A549 (cell line): ENCODE measurements around the gene OSCP1. TPM values are rescaled to one million over a fixed set of nuclear protein-coding genes. Genes with fewer than 3 reads are reported as not detected.

ENCODE experiments used
- ATAC-seq, 2 experiments: fragments of 200-7000 bp in 1 of 2; fragments of >200 bp in 1 of 2; cut with Nextera tagmentation in 1 of 2; cut with Tn5 transposase in 1 of 2; 3 replicates each; pipeline versions ENCODE4 v1.8.0 to v1.9.1; 2018 to 2020; ENCODE audit warnings: mild to moderate bottlenecking in 1 of 2, moderate library complexity in 1 of 2
- CTCF ChIA-PET: fragments of 300-600 bp; sonication (Branson Sonifier 250); formaldehyde crosslinking; extraction: SDS; loops from one replicate; lab custom pipeline; 2021; ENCODE audit warnings: antibody characterized with exemption, inconsistent platforms; lab: Yijun Ruan, JAX
- POLR2A ChIA-PET: fragments of 350-600 bp; formaldehyde crosslinking; extraction: SDS; loops from one replicate; lab custom pipeline; 2021; ENCODE audit warnings: antibody characterized with exemption, inconsistent platforms; lab: Yijun Ruan, JAX
- DNase-seq, 2 experiments: peaks; one replicate each; pipeline versions ENCODE4 v3.0.0 to v3.0.0-alpha.2; 2011 to 2016; ENCODE audit warnings: low read depth in 1 of 2, low spot score in 1 of 2
- FAIRE-seq: peaks from 2 replicates; lab custom pipeline; 2011; peaks lifted over from hg19 to GRCh38; lab: Jason Lieb, UNC
- H3K27ac ChIP-seq, 2 experiments: fragments of >200 bp; sonication (Bioruptor Twin); formaldehyde crosslinking; 3 replicates each; pipeline ENCODE4 v1.5.1; 2016 to 2017
- H3K4me1 ChIP-seq: fragments of >200 bp; sonication (Bioruptor Twin); formaldehyde crosslinking; 3 replicates; pipeline ENCODE4 v1.6.1; 2016
- H3K4me2 ChIP-seq: fragments of >200 bp; sonication (Bioruptor Twin); formaldehyde crosslinking; 3 replicates; pipeline ENCODE4 v1.6.1; 2016
- H3K4me3 ChIP-seq: fragments of >200 bp; sonication (Bioruptor Twin); formaldehyde crosslinking; 3 replicates; pipeline ENCODE4 v1.5.1; 2016
- H3K9me3 ChIP-seq: fragments of >200 bp; sonication (Bioruptor Twin); formaldehyde crosslinking; 3 replicates; pipeline ENCODE4 v1.6.1; 2016
- CBX2 ChIP-seq: fragments of 200-600 bp; sonication (generic); IDR thresholded peaks from 2 replicates; pipeline ENCODE4 v1.6.1; 2016; ENCODE audit warnings: low read depth, mild to moderate bottlenecking, borderline replicate concordance
- CBX8 ChIP-seq: fragments of 200-600 bp; sonication (generic); IDR thresholded peaks from 2 replicates; pipeline ENCODE4 v1.6.1; 2016
- EHMT2 ChIP-seq: fragments of 200-600 bp; sonication (generic); IDR thresholded peaks from 2 replicates; pipeline ENCODE4 v1.6.1; 2016; ENCODE audit warnings: antibody characterized with exemption, low read depth, mild to moderate bottlenecking, moderate library complexity
- ESRRA ChIP-seq: fragments of 150-350 bp; IDR thresholded peaks from 2 replicates; pipeline ENCODE4 v1.6.1; 2014; ENCODE audit warnings: mild to moderate bottlenecking, low read length, borderline replicate concordance
- FOSB ChIP-seq: fragments of 250-450 bp; sonication (Bioruptor Pico); IDR thresholded peaks from 2 replicates; pipeline ENCODE4 v1.5.0; 2020; ENCODE audit warnings: mild to moderate bottlenecking, moderate library complexity
- GATA3 ChIP-seq: IDR thresholded peaks from 2 replicates; pipeline ENCODE4 v1.6.1; 2012; ENCODE audit warnings: borderline replicate concordance
- HOXA7 ChIP-seq: fragments of 250-450 bp; sonication (Bioruptor Pico); IDR thresholded peaks from 2 replicates; pipeline ENCODE4 v1.5.0; 2020; ENCODE audit warnings: mild to moderate bottlenecking, moderate library complexity
- HOXB5 ChIP-seq: fragments of 250-450 bp; sonication (Bioruptor Pico); IDR thresholded peaks from 2 replicates; pipeline ENCODE4 v1.5.0; 2020; ENCODE audit warnings: mild to moderate bottlenecking, moderate library complexity
- JUN ChIP-seq, 2 experiments: fragments of >200 bp; sonication (Bioruptor Twin); formaldehyde crosslinking; IDR thresholded peaks; 2 replicates in 1 of 2; 3 replicates in 1 of 2; pipeline ENCODE4 v1.6.1; 2016 to 2017
- JUNB ChIP-seq: fragments of >200 bp; sonication (Bioruptor Twin); formaldehyde crosslinking; IDR thresholded peaks from 2 replicates; pipeline ENCODE4 v1.6.1; 2016
- MAFK ChIP-seq: fragments of 450-650 bp; IDR thresholded peaks from 2 replicates; pipeline ENCODE4 v1.6.1; 2014; ENCODE audit not compliant: partially characterized antibody
- MAZ ChIP-seq: fragments of 150-350 bp; IDR thresholded peaks from 2 replicates; pipeline ENCODE4 v1.6.1; 2014; ENCODE audit warnings: antibody characterized with exemption, low read depth, low read length, borderline replicate concordance
- NFE2L2 ChIP-seq: fragments of 150-350 bp; conservative IDR thresholded peaks from 2 replicates; pipeline ENCODE4 v1.6.1; 2014; ENCODE audit warnings: low read length
- NR3C1 ChIP-seq: fragments of >200 bp; sonication (Bioruptor Twin); formaldehyde crosslinking; IDR thresholded peaks from 3 replicates; pipeline ENCODE4 v1.6.1; 2017
- POLR2A ChIP-seq: IDR thresholded peaks from 2 replicates; pipeline ENCODE4 v1.6.1; 2012; ENCODE audit warnings: mild to moderate bottlenecking, low read length
- POLR2AphosphoS2 ChIP-seq: conservative IDR thresholded peaks from 2 replicates; pipeline ENCODE4 v1.6.1; 2012; ENCODE audit warnings: low read length, improper control_type of control experiment, inconsistent platforms
- RARB ChIP-seq: fragments of 250-450 bp; sonication (Bioruptor Pico); IDR thresholded peaks from 2 replicates; pipeline ENCODE4 v1.8.0; 2021; ENCODE audit warnings: mild to moderate bottlenecking, moderate library complexity
- REST ChIP-seq: fragments of 200-600 bp; sonication (generic); IDR thresholded peaks from 2 replicates; pipeline ENCODE4 v1.6.1; 2016; ENCODE audit warnings: antibody characterized with exemption, mild to moderate bottlenecking, moderate library complexity
- SREBF2 ChIP-seq: fragments of 450-650 bp; IDR thresholded peaks from 2 replicates; pipeline ENCODE4 v1.6.1; 2014; ENCODE audit warnings: mild to moderate bottlenecking, moderate library complexity
- TFCP2L1 ChIP-seq: fragments of 250-450 bp; sonication (Bioruptor Pico); IDR thresholded peaks from 2 replicates; pipeline ENCODE4 v1.5.0; 2021; ENCODE audit warnings: mild to moderate bottlenecking
- TP53 ChIP-seq: fragments of 250-450 bp; sonication (Bioruptor Pico); IDR thresholded peaks from 2 replicates; pipeline ENCODE4 v1.5.0; 2021; ENCODE audit warnings: mild to moderate bottlenecking, moderate library complexity
- ZC3H11A ChIP-seq: fragments of 450-650 bp; IDR thresholded peaks from 2 replicates; pipeline ENCODE4 v1.6.1; 2014; ENCODE audit warnings: antibody characterized with exemption, mild to moderate bottlenecking
- ZFP36 ChIP-seq: fragments of 450-650 bp; IDR thresholded peaks from 2 replicates; pipeline ENCODE4 v1.6.1; 2014; ENCODE audit warnings: borderline replicate concordance; ENCODE audit not compliant: partially characterized antibody
- ZSCAN20 ChIP-seq: fragments of 250-450 bp; sonication (Bioruptor Pico); IDR thresholded peaks from 2 replicates; pipeline ENCODE4 v1.8.0; 2022; ENCODE audit warnings: mild to moderate bottlenecking, moderate library complexity
- WGBS: methylation state at CpG from one replicate; pipeline ENCODE4 v1.1.6; 2017; ENCODE audit errors: missing lambda C conversion rate; 5-methylcytosine and 5-hydroxymethylcytosine counted together
- polyA plus RNA-seq, 4 experiments: library from polyadenylated mRNA; depleted of rRNA in 3 of 4; stranded (reverse); fragments of >200 nt; fragmentation: RNase III in 1 of 4; extraction: RNeasy Plus Mini Kit Qiagen cat#74134 plus additional on column Dnase treatment in 1 of 4; gene quantifications; 2 replicates in 3 of 4; 3 replicates in 1 of 4; pipeline ENCODE4 v1.2.3, GENCODE V29; 2011 to 2017
- TF ChIP-seq, protein P1 (sequence below): fragments of 250-450 bp; sonication (Bioruptor Pico); IDR thresholded peaks from 2 replicates; pipeline ENCODE4 v1.5.0; 2020; ENCODE audit warnings: low read depth, mild to moderate bottlenecking, moderate library complexity
- TF ChIP-seq, protein P2 (sequence below): fragments of >200 bp; sonication (Bioruptor Twin); formaldehyde crosslinking; IDR thresholded peaks from 2 replicates; pipeline ENCODE4 v1.6.1; 2016
- TF ChIP-seq, protein P3 (sequence below): IDR thresholded peaks from 2 replicates; pipeline ENCODE4 v1.6.1; 2012

The OSCP1 gene
- polyA plus RNA-seq, 2 of the 4 experiments (the other 2 are of a cell fraction) = 4.6 to 6.6 TPM

DNA sequence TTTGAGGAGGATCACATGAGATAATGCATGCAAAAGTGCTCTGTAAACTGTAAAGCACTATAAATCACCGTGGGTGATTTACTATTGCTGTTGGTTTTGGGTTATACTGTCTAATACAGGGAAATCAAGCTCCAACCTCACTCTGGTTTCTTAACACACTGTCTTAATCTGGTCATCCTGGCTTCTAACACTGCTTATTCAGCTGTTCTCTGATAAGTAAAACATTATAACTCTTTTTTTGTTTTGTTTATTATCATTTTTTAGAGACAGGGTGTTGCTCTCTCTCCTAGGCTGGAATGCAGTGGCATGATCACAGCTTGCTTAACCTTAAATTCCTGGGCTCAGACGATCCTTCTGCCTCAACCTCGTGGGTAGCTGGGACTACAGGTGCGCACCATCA is 30.7 kb downstream of the OSCP1 start:
- WGBS = 74% methylated on average over 4 of the region's 4 CpGs
- FAIRE-seq = no peak
- POLR2A ChIA-PET = interaction anchor here (1.0 kb wide), 1 partner anchor 33 kb away, joined by 3 read pairs; no protein-coding TSS in a partner anchor
- Histone ChIP-seq H3K4me3 (no peak overlapping the region), H3K4me1 (peaks cover 7% of the 10 kb centered on the region; the same call in 2 of the 3 replicates), H3K27ac (no peak overlapping the region), H3K4me2 (no peak overlapping the region), H3K9me3 (no peaks in the 10 kb centered on the region)
- no peak for ATAC-seq
- no peak for DNase-seq
- TF ChIP-seq TP53 (CRISPR knock-in tag) (no peak), RARB (no peak), ZC3H11A (no peak)
- CTCF ChIA-PET = interaction anchor here (0.6 to 2.4 kb wide), 11 partner anchors 19 to 323 kb away, joined by 3 to 30 read pairs (median 4); partner anchors contain the start of gene LSM10

DNA sequence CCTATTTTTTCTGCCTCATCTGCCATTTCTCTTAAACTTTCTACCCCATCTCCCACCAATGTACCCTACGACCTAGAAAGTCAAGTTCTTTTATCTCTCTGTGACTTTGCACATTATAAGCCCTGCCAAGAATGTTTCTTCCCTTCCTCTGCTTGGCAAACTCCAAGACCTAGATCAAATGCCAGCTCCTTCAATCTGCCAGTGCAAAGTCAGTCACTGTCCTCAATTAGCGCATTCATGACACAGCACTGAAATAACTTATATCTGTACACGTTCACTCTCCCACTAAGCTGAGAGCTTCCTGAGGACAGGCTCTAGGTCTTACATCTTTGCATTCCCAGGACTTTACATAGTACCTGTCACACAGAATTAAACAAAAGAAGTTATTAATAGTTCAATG is 31.1 kb downstream of the OSCP1 start:
- H3K9me3 ChIP-seq = no peaks in the 10 kb centered on the region
- H3K4me3 ChIP-seq = no peak overlapping the region
- no peak overlapping the region for H3K4me2 ChIP-seq
- DNase-seq = no peak
- TF ChIP-seq JUN (IDR thresholded peaks at IDR 0.05) = no peak
- no peak for TF ChIP-seq ZFP36
- no peak for TF ChIP-seq POLR2AphosphoS2
- no peak for TF ChIP-seq TP53 (CRISPR knock-in tag)
- no peak for TF ChIP-seq HOXA7 (CRISPR knock-in tag)
- no peak for TF ChIP-seq EHMT2
- no peak for TF ChIP-seq FOSB (CRISPR knock-in tag)
- TF ChIP-seq, protein P1, sequence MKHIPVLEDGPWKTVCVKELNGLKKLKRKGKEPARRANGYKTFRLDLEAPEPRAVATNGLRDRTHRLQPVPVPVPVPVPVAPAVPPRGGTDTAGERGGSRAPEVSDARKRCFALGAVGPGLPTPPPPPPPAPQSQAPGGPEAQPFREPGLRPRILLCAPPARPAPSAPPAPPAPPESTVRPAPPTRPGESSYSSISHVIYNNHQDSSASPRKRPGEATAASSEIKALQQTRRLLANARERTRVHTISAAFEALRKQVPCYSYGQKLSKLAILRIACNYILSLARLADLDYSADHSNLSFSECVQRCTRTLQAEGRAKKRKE (CRISPR knock-in tag) = no peak
- TF ChIP-seq NFE2L2 = no peak
- TF ChIP-seq HOXB5 (CRISPR knock-in tag) = no peak
- ATAC-seq = no peak
- H3K4me1 ChIP-seq = peaks cover 7% of the 10 kb centered on the region; the same call in 2 of the 3 replicates
- no peak overlapping the region for H3K27ac ChIP-seq
- WGBS = 74% methylated on average over 3 of the region's 3 CpGs
- FAIRE-seq = no peak
- POLR2A ChIA-PET = no interaction called here
- CTCF ChIA-PET = interaction anchor here (0.6 to 2.4 kb wide), 6 partner anchors 50 to 322 kb away, joined by 3 to 30 read pairs (median 4); no protein-coding TSS in a partner anchor

DNA sequence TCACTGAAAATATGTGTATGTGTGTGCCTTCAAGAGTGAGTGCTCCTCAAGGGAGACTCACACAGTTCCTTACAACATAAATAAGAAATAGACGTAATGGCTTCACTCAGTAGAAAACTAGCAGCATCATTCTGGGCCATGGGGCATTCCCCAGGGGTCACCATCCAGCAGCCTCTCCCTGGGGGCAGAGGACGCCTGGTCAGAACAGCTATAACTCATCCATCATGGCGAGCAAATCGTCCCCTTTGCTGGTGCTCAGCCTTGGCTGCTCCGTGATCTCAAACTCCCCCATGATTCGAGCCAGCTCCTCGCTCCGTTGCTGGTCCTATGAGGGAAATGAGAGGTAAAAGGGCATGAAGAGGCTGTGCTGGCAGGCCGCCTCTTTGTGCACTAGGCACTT is 32.3 kb downstream of the OSCP1 start:
- no peak overlapping the region for H3K4me2 ChIP-seq
- peaks cover 7% of the 10 kb centered on the region; the same call in 2 of the 3 replicates for H3K4me1 ChIP-seq
- ATAC-seq = no peak
- ChIA-PET CTCF (interaction anchor here (1.2 to 6.8 kb wide), 3 partner anchors 49 to 111 kb away, joined by 3 to 37 read pairs (median 7); no protein-coding TSS in a partner anchor), POLR2A (no interaction called here)
- no peak overlapping the region for H3K27ac ChIP-seq
- 78% methylated on average over 8 of the region's 9 CpGs for WGBS
- FAIRE-seq = no peak
- DNase-seq = no peak
- no peak overlapping the region for H3K4me3 ChIP-seq
- TF ChIP-seq ZSCAN20 (CRISPR knock-in tag) (no peak), TFCP2L1 (CRISPR knock-in tag) (no peak), GATA3 (no peak), ZFP36 (no peak), REST (no peak), MAFK (no peak), HOXA7 (CRISPR knock-in tag) (no peak), NR3C1 (no peak), JUN (IDR thresholded peaks at IDR 0.05) (no peak), CBX8 (no peak), SREBF2 (no peak), HOXB5 (CRISPR knock-in tag) (no peak), JUNB (no peak), POLR2AphosphoS2 (no peak), CBX2 (no peak), POLR2A (no peak), ESRRA (no peak), MAZ (no peak)
- TF ChIP-seq, protein P2, sequence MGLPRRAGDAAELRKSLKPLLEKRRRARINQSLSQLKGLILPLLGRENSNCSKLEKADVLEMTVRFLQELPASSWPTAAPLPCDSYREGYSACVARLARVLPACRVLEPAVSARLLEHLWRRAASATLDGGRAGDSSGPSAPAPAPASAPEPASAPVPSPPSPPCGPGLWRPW = no peak
- TF ChIP-seq, protein P3, sequence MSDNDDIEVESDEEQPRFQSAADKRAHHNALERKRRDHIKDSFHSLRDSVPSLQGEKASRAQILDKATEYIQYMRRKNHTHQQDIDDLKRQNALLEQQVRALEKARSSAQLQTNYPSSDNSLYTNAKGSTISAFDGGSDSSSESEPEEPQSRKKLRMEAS = no peak
- no peaks in the 10 kb centered on the region for H3K9me3 ChIP-seq
